ENCODE measurements around the gene C4orf50.
A peak's percentile ranks its signal among the peaks of the same experiment; 100 is the strongest.

C4orf50 gene

GRCh38 chr4:5999830-6000365 lies 18.3 kb downstream of the C4orf50 start:
- H3K27ac ChIP-seq, result no peak overlapping the region
- ChIA-PET POLR2A (ENCODE audit: low non-redundant PET) (no interaction called here), CTCF (interaction anchor here (0.5 to 1.1 kb wide), 2 partner anchors 88 to 577 kb away, joined by 3 read pairs; no protein-coding TSS in a partner anchor)
- no peak for DNase-seq (ENCODE audit: low spot score)
- TF ChIP-seq CTCF (conservative IDR thresholded peaks at IDR 0.05; ENCODE audit: low read depth), result no peak

DNA sequence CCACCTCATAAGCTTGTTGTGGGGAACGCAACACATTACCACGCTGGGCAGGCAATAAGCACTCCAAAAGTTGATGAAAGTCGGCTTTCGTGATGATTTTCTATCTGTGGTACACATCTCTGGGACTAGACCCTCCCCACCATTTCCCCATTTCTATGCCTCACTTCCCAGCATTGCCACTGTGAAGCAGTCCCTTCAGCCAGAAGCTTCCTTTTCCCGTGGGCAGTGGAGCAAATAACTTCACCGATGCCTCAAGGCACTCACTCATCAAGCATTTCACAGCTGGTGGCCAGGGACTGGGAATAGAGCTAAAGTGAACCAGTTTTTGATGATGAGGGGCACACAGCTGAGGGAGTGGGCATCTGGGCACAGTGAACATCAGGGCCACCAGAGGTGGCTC lies 18.9 kb downstream of the C4orf50 start:
- no peak overlapping the region for H3K27ac ChIP-seq
- ChIA-PET CTCF (interaction anchor here (0.6 to 1.1 kb wide), 2 partner anchors 37 to 88 kb away, joined by 3 to 4 read pairs; no protein-coding TSS in a partner anchor), POLR2A (ENCODE audit: low non-redundant PET) (no interaction called here)
- no peak for TF ChIP-seq CTCF (conservative IDR thresholded peaks at IDR 0.05; ENCODE audit: low read depth)
- no peak for DNase-seq (ENCODE audit: low spot score)

GRCh38 chr4:5998333-5998936 lies 19.8 kb downstream of the C4orf50 start:
- DNase-seq (ENCODE audit: low spot score), result peak; percentile 27
- ChIA-PET CTCF (interaction anchor here (0.6 to 1.6 kb wide), 10 partner anchors 16 to 1259 kb away, joined by 3 to 22 read pairs (median 3); no protein-coding TSS in a partner anchor), POLR2A (ENCODE audit: low non-redundant PET) (no interaction called here)
- TF ChIP-seq CTCF (conservative IDR thresholded peaks at IDR 0.05; ENCODE audit: low read depth), result peak; percentile 85
- no peak overlapping the region for H3K27ac ChIP-seq

DNA sequence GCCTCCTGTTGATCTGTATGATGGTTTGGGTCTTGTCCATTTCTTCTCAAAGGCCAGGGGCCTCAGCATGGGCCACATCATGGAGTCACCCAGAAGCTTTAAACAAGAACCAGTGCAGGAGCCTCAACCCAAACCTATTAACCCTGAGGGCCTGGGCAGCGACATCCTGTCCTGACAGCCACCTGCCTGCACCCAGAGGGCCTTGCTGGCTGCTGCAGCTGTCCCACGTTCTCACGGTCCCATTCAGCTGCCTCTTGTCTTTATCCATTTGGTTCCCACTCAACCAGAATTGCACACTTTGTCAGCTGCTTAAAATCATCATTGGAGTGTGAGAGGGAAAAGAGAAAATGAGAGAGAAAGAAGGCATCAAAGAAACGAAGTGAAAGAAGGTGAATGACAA lies 21.6 kb downstream of the C4orf50 start:
- ChIA-PET POLR2A (ENCODE audit: low non-redundant PET) (no interaction called here), CTCF (no interaction called here)
- no peak overlapping the region for H3K27ac ChIP-seq
- TF ChIP-seq CTCF (conservative IDR thresholded peaks at IDR 0.05; ENCODE audit: low read depth), result no peak
- no peak for DNase-seq (ENCODE audit: low spot score)

DNA sequence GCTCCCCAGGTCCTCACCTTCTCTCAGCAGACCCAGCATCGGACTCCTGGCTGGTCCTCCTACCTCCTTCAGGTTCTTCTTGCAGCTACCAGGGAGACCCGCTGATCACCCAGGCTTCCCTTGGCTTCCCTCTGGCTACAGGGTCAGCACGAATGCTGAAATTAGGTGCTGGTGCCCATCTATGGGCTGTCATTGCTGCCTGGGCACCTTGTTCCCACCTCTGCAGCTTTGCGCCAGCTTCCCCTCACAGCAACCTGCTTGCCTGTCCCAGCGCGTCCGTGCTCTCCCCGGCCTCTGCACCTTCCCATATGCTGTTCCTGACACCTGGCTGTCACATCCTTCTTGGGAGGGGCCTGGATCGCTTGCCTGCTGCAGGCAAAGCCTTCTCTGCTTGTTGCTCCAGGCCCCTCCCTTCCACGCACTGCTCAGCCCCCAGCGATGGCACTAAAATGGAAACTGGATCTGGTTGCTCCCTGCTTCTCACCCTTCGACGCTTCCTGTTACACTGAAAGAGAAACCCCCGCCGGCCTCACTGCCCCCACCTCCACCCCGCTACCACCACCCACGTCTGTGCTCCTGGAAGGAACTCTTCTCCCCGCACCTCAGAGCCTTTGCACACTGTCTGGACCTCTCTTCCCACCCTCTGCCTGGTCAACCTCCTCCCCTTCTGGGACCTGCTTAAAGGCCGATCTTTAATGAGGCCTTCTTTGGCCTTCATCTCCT lies 22.2 kb downstream of the C4orf50 start:
- POLR2A ChIA-PET (ENCODE audit: low non-redundant PET), result no interaction called here
- CTCF ChIA-PET, result no interaction called here

More for the DNA sequence above, 22.2 kb downstream of the C4orf50 start:
- DNase-seq (ENCODE audit: low spot score), result no peak
- TF ChIP-seq CTCF (conservative IDR thresholded peaks at IDR 0.05; ENCODE audit: low read depth), result no peak
- H3K27ac ChIP-seq, result no peak overlapping the region
